Stimulated activated CD4-positive, alpha-beta T cell treated with anti-CD3 and anti-CD28 coated beads, Interleukin-4, amount 100 ng/mL, for 24 hours (primary cell): ENCODE measurements around the gene HARS1.
"Not testable (repeated sequence)": the region's sequence is repeated elsewhere in the genome, so short reads cannot be mapped to it uniquely, and the experiment has no call there.

Experiments used
- DNase-seq: peaks from one replicate; pipeline ENCODE4 v3.0.0-alpha.2; 2020

The HARS1 gene

DNA sequence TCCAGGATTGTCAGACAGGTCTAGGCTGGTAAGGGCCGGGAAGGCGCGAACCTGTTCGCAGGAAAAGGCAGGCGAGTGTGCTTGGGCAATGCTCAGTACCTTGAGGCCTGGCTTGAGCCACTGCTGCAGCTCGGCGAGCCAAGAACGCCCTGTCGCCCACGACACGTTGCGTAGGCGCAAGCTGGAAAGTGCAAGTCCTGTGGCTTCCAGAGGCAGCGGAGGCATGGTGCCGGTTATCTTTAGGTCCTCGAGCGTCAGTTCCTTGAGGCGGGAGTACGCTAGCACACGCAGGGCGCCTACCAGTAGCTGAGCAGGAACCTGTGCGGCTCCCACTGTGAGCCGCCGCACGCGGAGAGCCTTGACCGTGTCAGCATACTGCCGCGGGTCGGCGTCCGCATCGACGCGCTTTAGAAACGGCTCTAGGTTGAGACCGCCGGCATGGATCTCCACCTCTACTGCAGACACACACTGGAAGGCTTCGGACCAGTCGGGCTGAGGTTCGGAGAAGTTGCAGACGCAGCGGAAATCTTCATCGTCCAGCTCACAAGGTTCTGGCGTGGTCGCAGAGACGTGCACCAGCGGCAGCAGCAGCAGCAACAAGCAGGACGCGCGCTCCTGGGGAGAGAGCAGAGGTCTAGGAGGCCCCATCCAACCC is 58.7 kb downstream of the HARS1 start:
- peak; percentile 54 for DNase-seq

- no peak for DNase-seq
These were observed 59.3 kb downstream of the HARS1 start for GRCh38 chr5:140631831-140632365.

- DNase-seq: no peak
These were observed 60.1 kb downstream of the HARS1 start for GRCh38 chr5:140631036-140631417.

- DNase-seq: no peak
These were observed 60.7 kb downstream of the HARS1 start for GRCh38 chr5:140630292-140631035.

DNA sequence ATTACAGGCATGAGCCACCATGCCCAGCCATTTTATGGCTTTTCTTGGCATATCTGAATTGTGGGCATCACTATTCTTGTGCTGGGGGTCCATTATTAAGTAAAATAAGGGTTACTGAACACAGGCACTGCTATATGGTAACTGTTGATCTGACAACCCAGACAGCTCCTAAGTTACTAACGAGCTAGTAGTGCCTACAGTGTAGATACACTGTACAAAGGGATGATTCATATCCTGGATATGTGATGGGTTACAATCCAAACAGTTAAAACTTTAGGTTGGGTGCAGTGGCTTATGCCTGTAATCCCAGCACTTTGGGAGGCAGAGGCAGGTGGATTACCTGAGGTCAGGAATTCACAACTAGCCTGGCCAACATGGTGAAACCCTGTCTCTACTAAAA is 62.5 kb downstream of the HARS1 start:
- DNase-seq: no peak

GRCh38 chr5:140627972-140628371 is 63.2 kb downstream of the HARS1 start:
- DNase-seq: no peak

- not testable (repeated sequence) for DNase-seq
These were observed 66.3 kb downstream of the HARS1 start for GRCh38 chr5:140624886-140625285.
